ENCODE measurements around the gene ITGB3BP. TPM values are rescaled to one million over a fixed set of nuclear protein-coding genes. Genes with fewer than 3 reads are reported as not detected.
"Not testable (repeated sequence)": the region's sequence is repeated elsewhere in the genome, so short reads cannot be mapped to it uniquely, and the experiment has no call there.

Gene ITGB3BP
- total RNA-seq: 9.7 and 21.0 TPM in 2 replicates

GRCh38 chr1:63522891-63523728, at the start of gene ITGB3BP, which contains the start of gene EFCAB7:
ITGB3BP (minus strand) TSS chr1:63523225; CDS start chr1:63523133, 92 bp downstream.
EFCAB7 (plus strand) TSS chr1:63523525; CDS start chr1:63525573, 2,048 bp downstream.
- peak; percentile 93 for DNase-seq

- DNase-seq: not testable (repeated sequence)
Observed at GRCh38 chr1:63572686-63573085, 49.7 kb upstream of the ITGB3BP start.

- DNase-seq: no peak
Observed at GRCh38 chr1:63569640-63570316, 46.8 kb upstream of the ITGB3BP start.

- no peak for DNase-seq
Observed at GRCh38 chr1:63569068-63569467, 46.0 kb upstream of the ITGB3BP start.

GRCh38 chr1:63563745-63564144, 40.7 kb upstream of the ITGB3BP start:
- DNase-seq: no peak

- no peak for DNase-seq
Observed at GRCh38 chr1:63559357-63559756, 36.3 kb upstream of the ITGB3BP start.

- DNase-seq: peak; percentile 56
Observed at GRCh38 chr1:63557365-63557987, 34.5 kb upstream of the ITGB3BP start.

- no peak for DNase-seq
Observed at GRCh38 chr1:63555480-63555879, 32.5 kb upstream of the ITGB3BP start.

- DNase-seq: no peak
Observed at GRCh38 chr1:63548877-63549276, 25.9 kb upstream of the ITGB3BP start.

- DNase-seq: no peak
Observed at GRCh38 chr1:63548303-63548702, 25.3 kb upstream of the ITGB3BP start.

- no peak for DNase-seq
Observed at GRCh38 chr1:63547621-63548294, 24.7 kb upstream of the ITGB3BP start.

- DNase-seq: no peak
Observed at GRCh38 chr1:63545780-63546179, 22.8 kb upstream of the ITGB3BP start.

GRCh38 chr1:63537940-63538339, 14.9 kb upstream of the ITGB3BP start:
- DNase-seq: peak; percentile 50

- DNase-seq: no peak
Observed at GRCh38 chr1:63537006-63537405, 14.0 kb upstream of the ITGB3BP start.

- no peak for DNase-seq
Observed at GRCh38 chr1:63534406-63534805, 11.4 kb upstream of the ITGB3BP start.

- DNase-seq: no peak
Observed at GRCh38 chr1:63533931-63534330, 10.9 kb upstream of the ITGB3BP start.

- DNase-seq: no peak
Observed at GRCh38 chr1:63532727-63533126, 9.7 kb upstream of the ITGB3BP start.

- no peak for DNase-seq
Observed at GRCh38 chr1:63524201-63524600, 1.2 kb upstream of the ITGB3BP start.

GRCh38 chr1:63523738-63524137, 713 bp upstream of the ITGB3BP start:
- DNase-seq: no peak

GRCh38 chr1:63516629-63517028, 6.4 kb downstream of the ITGB3BP start:
- DNase-seq: no peak

GRCh38 chr1:63512584-63512983, 10.4 kb downstream of the ITGB3BP start:
- no peak for DNase-seq

GRCh38 chr1:63509718-63510117, 13.3 kb downstream of the ITGB3BP start:
- DNase-seq: no peak

GRCh38 chr1:63506782-63507181, 16.2 kb downstream of the ITGB3BP start:
- DNase-seq: no peak

Data from dermis blood vessel endothelial cell (primary cell).